ENCODE measurements around the gene KCNJ2. TPM values are rescaled to one million over a fixed set of nuclear protein-coding genes. Genes with fewer than 3 reads are reported as not detected.

The KCNJ2 gene
- total RNA-seq (1 to 10 TPM in 8 of 9 donors, under 1 TPM in 1; 0.79 to 3.6 (median 2.3) TPM), polyA plus RNA-seq (1 to 10 TPM in 1 of 3 donors, under 1 TPM in 2; 0.22 to 1.3 (median 0.91) TPM)
- long read RNA-seq, donor 1: 0 reads
- long read RNA-seq, donor 2: 0 reads
- long read RNA-seq, donor 3, full-length matches to known transcripts: 1 of 1 reads
- long read RNA-seq, donor 3, partial matches to known transcripts: 0 of 1 reads
- long read RNA-seq, donor 3, other reads (novel, unspliced or antisense): 0 of 1 reads
- long read RNA-seq, donor 4, full-length matches to known transcripts: 1 of 2 reads
- long read RNA-seq, donor 4, partial matches to known transcripts: 0 of 2 reads
- long read RNA-seq, donor 4, other reads (novel, unspliced or antisense): 1 of 2 reads
- long read RNA-seq, donor 5: 0 reads
- long read RNA-seq, donor 6, full-length matches to known transcripts: 2 of 5 reads
- long read RNA-seq, donor 6, partial matches to known transcripts: 0 of 5 reads
- long read RNA-seq, donor 6, other reads (novel, unspliced or antisense): 3 of 5 reads
- long read RNA-seq, donor 7: 0 reads
- long read RNA-seq, donor 8, full-length matches to known transcripts: 2 of 2 reads
- long read RNA-seq, donor 8, partial matches to known transcripts: 0 of 2 reads
- long read RNA-seq, donor 8, other reads (novel, unspliced or antisense): 0 of 2 reads
- long read RNA-seq, donor 9: 0 reads
- long read RNA-seq, donor 10, full-length matches to known transcripts: 3 of 3 reads
- long read RNA-seq, donor 10, partial matches to known transcripts: 0 of 3 reads
- long read RNA-seq, donor 10, other reads (novel, unspliced or antisense): 0 of 3 reads

DNA sequence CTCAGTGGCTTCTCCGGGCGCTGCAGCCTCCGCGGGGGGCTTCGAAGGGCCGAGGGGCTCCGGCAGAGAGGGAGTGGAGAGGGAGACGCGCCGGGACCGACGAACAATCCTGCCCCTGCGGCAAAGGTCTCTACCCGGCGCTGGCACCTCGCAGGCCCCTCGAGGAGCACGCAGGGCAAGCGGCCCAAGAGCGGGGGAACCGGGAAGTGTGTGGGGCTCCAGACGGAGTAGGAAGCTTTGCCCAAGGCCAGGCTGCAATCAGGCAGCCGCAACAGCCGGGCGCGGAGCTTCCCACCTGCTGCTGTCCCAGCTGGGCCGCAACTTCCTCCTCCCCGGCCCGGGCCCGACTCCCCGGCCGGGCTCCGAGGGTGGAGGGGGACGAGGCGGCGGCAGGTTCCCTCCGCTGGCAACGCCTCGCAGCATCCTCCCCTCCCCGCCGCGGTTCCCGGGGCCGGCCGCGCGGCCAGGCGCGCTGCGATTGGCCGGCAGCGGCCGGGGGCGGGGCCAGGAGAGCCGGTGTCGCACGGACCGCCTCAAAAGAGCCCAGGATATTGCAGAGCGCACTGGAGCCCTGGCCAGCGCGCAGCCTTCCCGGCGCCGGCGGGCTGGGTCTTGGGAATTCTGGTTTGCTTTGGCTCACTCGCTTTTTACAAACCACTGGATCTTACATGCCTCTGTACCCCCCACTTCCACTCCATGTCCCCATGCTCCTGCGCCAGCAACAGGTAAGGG lies at the start of gene KCNJ2:
TSS of gene KCNJ2 (plus strand) at position 556 of the 732 bp plus-strand sequence. CDS start 5,508 bp downstream, outside the sequence.
- WGBS, 4 donors: 0 to 1% (median 0%) methylated on average over 2 to 67 of the region's 67 CpGs
- Histone ChIP-seq H3K4me1 (replicated peaks in 1 of 2) (peaks cover 0 to 16% of the 10 kb centered on the region in 2 donors), H3K27ac (peak within 1 kb of the TSS in 4 of 5 donors; percentile 57 to 86 (median 72)), H3K4me3 (peak within 1 kb of the TSS in 3 of 4 donors; percentile 30 to 70 (median 32)), H3K36me3 (replicated peaks in 1 of 2) (no peaks in the 10 kb centered on the region), H3K9me3 (replicated peaks in 1 of 3) (no peaks in the 10 kb centered on the region), H3K27me3 (peaks cover 6% of the 10 kb centered on the region)
- TF ChIP-seq, protein P1, sequence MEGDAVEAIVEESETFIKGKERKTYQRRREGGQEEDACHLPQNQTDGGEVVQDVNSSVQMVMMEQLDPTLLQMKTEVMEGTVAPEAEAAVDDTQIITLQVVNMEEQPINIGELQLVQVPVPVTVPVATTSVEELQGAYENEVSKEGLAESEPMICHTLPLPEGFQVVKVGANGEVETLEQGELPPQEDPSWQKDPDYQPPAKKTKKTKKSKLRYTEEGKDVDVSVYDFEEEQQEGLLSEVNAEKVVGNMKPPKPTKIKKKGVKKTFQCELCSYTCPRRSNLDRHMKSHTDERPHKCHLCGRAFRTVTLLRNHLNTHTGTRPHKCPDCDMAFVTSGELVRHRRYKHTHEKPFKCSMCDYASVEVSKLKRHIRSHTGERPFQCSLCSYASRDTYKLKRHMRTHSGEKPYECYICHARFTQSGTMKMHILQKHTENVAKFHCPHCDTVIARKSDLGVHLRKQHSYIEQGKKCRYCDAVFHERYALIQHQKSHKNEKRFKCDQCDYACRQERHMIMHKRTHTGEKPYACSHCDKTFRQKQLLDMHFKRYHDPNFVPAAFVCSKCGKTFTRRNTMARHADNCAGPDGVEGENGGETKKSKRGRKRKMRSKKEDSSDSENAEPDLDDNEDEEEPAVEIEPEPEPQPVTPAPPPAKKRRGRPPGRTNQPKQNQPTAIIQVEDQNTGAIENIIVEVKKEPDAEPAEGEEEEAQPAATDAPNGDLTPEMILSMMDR (IDR thresholded peaks at IDR 0.05): no peak
- peak; percentile 43 to 85 for TF ChIP-seq POLR2A (IDR thresholded peaks at IDR 0.05)
- peak; percentile 83 to 87 (median 86) for DNase-seq
- intact Hi-C loops (cut with DNase I): no loop called here

DNA sequence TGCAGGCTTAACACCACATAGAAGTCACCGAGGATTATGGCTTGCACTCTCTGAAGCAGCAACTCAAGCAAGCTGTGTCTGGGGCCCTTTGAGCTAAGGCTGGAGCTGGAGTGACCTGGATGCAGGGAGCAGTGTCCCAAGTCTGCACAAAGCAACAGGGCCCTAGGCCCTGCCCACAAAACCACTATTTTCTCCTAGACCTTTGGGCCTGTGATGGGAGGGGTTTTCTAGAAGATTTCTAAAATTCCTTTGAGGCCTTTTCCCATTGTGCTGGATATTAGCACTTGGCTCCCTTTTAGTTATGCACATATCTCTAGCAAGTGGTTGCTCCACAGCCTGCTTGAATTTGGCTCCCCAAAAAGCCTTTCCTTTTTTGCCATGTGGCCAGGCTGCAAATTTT lies 49.8 kb upstream of the KCNJ2 start:
- Histone ChIP-seq H3K9me3 (replicated peaks in 1 of 3) (no peaks in the 10 kb centered on the region), H3K27ac (no peak overlapping the region), H3K27me3 (no peaks in the 10 kb centered on the region), H3K36me3 (replicated peaks in 1 of 2) (no peaks in the 10 kb centered on the region), H3K4me1 (replicated peaks in 1 of 2) (no peaks in the 10 kb centered on the region), H3K4me3 (no peak overlapping the region)
- 96 to 100% (median 100%) methylated on average over 1 of the region's 1 CpG for WGBS, 4 donors
- no peak for DNase-seq
- TF ChIP-seq, protein P1 (IDR thresholded peaks at IDR 0.05): no peak
- no peak for TF ChIP-seq POLR2A (IDR thresholded peaks at IDR 0.05)
- intact Hi-C loops (cut with DNase I): no loop called here

- no peak for DNase-seq
- TF ChIP-seq, protein P1 (IDR thresholded peaks at IDR 0.05): no peak
- no peak for TF ChIP-seq POLR2A (IDR thresholded peaks at IDR 0.05)
- H3K27ac ChIP-seq: no peak overlapping the region
- no peak overlapping the region for H3K4me3 ChIP-seq
- intact Hi-C loops (cut with DNase I): no loop called here
- no peaks in the 10 kb centered on the region for H3K36me3 ChIP-seq (replicated peaks in 1 of 2)
- no peaks in the 10 kb centered on the region for H3K9me3 ChIP-seq (replicated peaks in 1 of 3)
- no peaks in the 10 kb centered on the region for H3K4me1 ChIP-seq (replicated peaks in 1 of 2)
- 66 to 72% (median 69%) methylated on average over 2 of the region's 2 CpGs for WGBS, 4 donors
- no peaks in the 10 kb centered on the region for H3K27me3 ChIP-seq
Measured at GRCh38 chr17:70119983-70120382, 49.3 kb upstream of the KCNJ2 start.

- H3K27me3 ChIP-seq: no peaks in the 10 kb centered on the region
- no peak for DNase-seq
- intact Hi-C loops (cut with DNase I): no loop called here
- no peak overlapping the region for H3K4me3 ChIP-seq
- no peaks in the 10 kb centered on the region for H3K4me1 ChIP-seq (replicated peaks in 1 of 2)
- no peak for TF ChIP-seq POLR2A (IDR thresholded peaks at IDR 0.05)
- TF ChIP-seq, protein P1 (IDR thresholded peaks at IDR 0.05): no peak
- no peaks in the 10 kb centered on the region for H3K36me3 ChIP-seq (replicated peaks in 1 of 2)
- 71 to 85% (median 80%) methylated on average over 4 of the region's 4 CpGs for WGBS, 4 donors
- no peaks in the 10 kb centered on the region for H3K9me3 ChIP-seq (replicated peaks in 1 of 3)
- no peak overlapping the region for H3K27ac ChIP-seq
Measured at GRCh38 chr17:70120425-70120824, 48.9 kb upstream of the KCNJ2 start.
